Transverse colon (tissue), 4 donors: ENCODE measurements around the gene AKAP7. TPM values are rescaled to one million over a fixed set of nuclear protein-coding genes. Genes with fewer than 3 reads are reported as not detected.

Experiments
- DNase-seq: peaks from one replicate; pipeline ENCODE4 v3.0.0-alpha.2; 2019
- H3K27ac ChIP-seq, 4 donors: fragments of 200-600 bp; sonication (generic); 2 replicates each; pipeline ENCODE4 v1.5.1; 2016 to 2018; ENCODE audit warnings: inconsistent platforms in 4 of 4
- H3K27me3 ChIP-seq: fragments of 200-600 bp; sonication (generic); 2 replicates; pipeline ENCODE4 v1.5.1; 2017; ENCODE audit warnings: inconsistent platforms
- H3K36me3 ChIP-seq, 4 donors: fragments of 200-600 bp; sonication (generic); 2 replicates each; pipeline ENCODE4 v1.5.1; 2017 to 2019; ENCODE audit warnings: inconsistent platforms in 4 of 4
- H3K4me1 ChIP-seq, 4 donors: fragments of 200-600 bp; sonication (generic); 2 replicates each; pipeline ENCODE4 v1.5.1; 2017 to 2020; ENCODE audit warnings: inconsistent platforms in 4 of 4
- H3K4me3 ChIP-seq, 4 donors: fragments of 200-600 bp; sonication (generic); 1 replicate in 1 of 4; 2 replicates in 3 of 4; pipeline versions ENCODE4 v1.5.1 to v1.6.1; 2017 to 2019; ENCODE audit warnings: inconsistent platforms in 4 of 4
- H3K9me3 ChIP-seq, 2 donors: fragments of 200-600 bp; sonication (generic); 2 replicates each; pipeline ENCODE4 v1.5.1; 2017 to 2019; ENCODE audit warnings: inconsistent platforms in 2 of 2
- CTCF ChIP-seq, 5 experiments: fragments of 200-600 bp in 3 of 5; fragments of 450-650 bp in 2 of 5; sonication (generic) in 3 of 5; IDR thresholded peaks; 1 replicate in 2 of 5; 2 replicates in 3 of 5; pipeline ENCODE4 v1.5.1; 2016 to 2017; ENCODE audit warnings: antibody characterized with exemption in 5 of 5, inconsistent platforms in 3 of 5, mild to moderate bottlenecking in 2 of 5, moderate library complexity in 1 of 5
- EP300 ChIP-seq: sonication (generic); formaldehyde crosslinking; IDR thresholded peaks from one replicate; pipeline ENCODE4 v1.6.1; 2017; ENCODE audit warnings: antibody characterized with exemption, low read depth
- POLR2A ChIP-seq: fragments of 450-650 bp; IDR thresholded peaks from one replicate; pipeline ENCODE4 v1.6.1; 2016; ENCODE audit warnings: antibody characterized with exemption, mild to moderate bottlenecking, moderate library complexity
- POLR2AphosphoS5 ChIP-seq, 3 donors: sonication (generic); formaldehyde crosslinking; IDR thresholded peaks; one replicate each; pipeline ENCODE4 v1.6.1; 2016; ENCODE audit warnings: antibody characterized with exemption in 3 of 3
- WGBS, 2 donors: methylation state at CpG; one replicate each; pipeline ENCODE4 v1.1.5; 2018; ENCODE audit warnings: low coverage in 1 of 2; 5-methylcytosine and 5-hydroxymethylcytosine counted together
- in situ Hi-C, 4 donors: fragments of 200-750 bp; cut with MboI; loops; one replicate each; pipeline versions ENCODE4 v1.15.0 to v1.15.1; 2017; ENCODE audit warnings: low sequenced_read_pairs in 3 of 4, low pct_ligation_motif_present in 1 of 4, low pct_unique_long_range_greater_than_20kb in 1 of 4
- intact Hi-C: fragments of 100-400 bp; cut with DNase I; formaldehyde crosslinking; loops from one replicate; pipeline ENCODE4 v1.15.1; 2023; ENCODE audit warnings: low total_unique reads
- total RNA-seq, 4 donors: library from RNA; depleted of rRNA; stranded (reverse); fragments of >200 nt; gene quantifications; one replicate each; pipeline ENCODE4 v1.1.0, GENCODE V29; 2016

Gene AKAP7
- total RNA-seq, 4 donors from 2014 or later, result 4.9 to 19.1 (median 12.0) TPM

- no peaks in the 10 kb centered on the region for H3K9me3 ChIP-seq
- no peaks in the 10 kb centered on the region for H3K4me1 ChIP-seq
- TF ChIP-seq POLR2A (no peak), POLR2AphosphoS5 (IDR thresholded peaks at IDR 0.05) (no peak), CTCF (IDR thresholded peaks at IDR 0.05) (no peak), EP300 (no peak)
- H3K36me3 ChIP-seq, result no peaks in the 10 kb centered on the region
- H3K4me3 ChIP-seq, result no peak overlapping the region
- H3K27ac ChIP-seq, result no peak overlapping the region
- DNase-seq, result no peak
- intact Hi-C loops (no loop called here), in situ Hi-C loops (no loop called here)
- no peaks in the 10 kb centered on the region for H3K27me3 ChIP-seq
- 80% methylated on average over 1 of the region's 1 CpG for WGBS, 2 donors
Observed at GRCh38 chr6:131125431-131125830, 9.8 kb upstream of the AKAP7 start.

- no peak for DNase-seq
Observed at GRCh38 chr6:131129689-131130553, 5.3 kb upstream of the AKAP7 start.

GRCh38 chr6:131130554-131130940 is 4.7 kb upstream of the AKAP7 start:
- H3K36me3 ChIP-seq, result no peaks in the 10 kb centered on the region
- TF ChIP-seq CTCF (IDR thresholded peaks at IDR 0.05), result no peak
- TF ChIP-seq EP300, result no peak
- TF ChIP-seq POLR2A, result no peak
- TF ChIP-seq POLR2AphosphoS5 (IDR thresholded peaks at IDR 0.05), result no peak
- H3K27me3 ChIP-seq, result no peaks in the 10 kb centered on the region
- H3K4me3 ChIP-seq, result no peak overlapping the region
- no peaks in the 10 kb centered on the region for H3K9me3 ChIP-seq
- no peak overlapping the region for H3K27ac ChIP-seq
- WGBS, 2 donors, result 94 to 99% methylated on average over 4 to 5 of the region's 5 CpGs
- H3K4me1 ChIP-seq, result peaks cover 0 to 9% (median 7%) of the 10 kb centered on the region in 4 donors
- in situ Hi-C loops, result no loop called here
- no peak for DNase-seq
- intact Hi-C loops, result no loop called here

More at GRCh38 chr6:131129689-131130553, 5.3 kb upstream of the AKAP7 start:
- Histone ChIP-seq H3K27ac (no peak overlapping the region), H3K27me3 (no peaks in the 10 kb centered on the region), H3K4me3 (no peak overlapping the region), H3K9me3 (no peaks in the 10 kb centered on the region), H3K36me3 (no peaks in the 10 kb centered on the region), H3K4me1 (peaks cover 0 to 7% (median 7%) of the 10 kb centered on the region in 4 donors)
- no peak for TF ChIP-seq EP300
- no peak for TF ChIP-seq CTCF (IDR thresholded peaks at IDR 0.05)
- TF ChIP-seq POLR2A, result no peak
- TF ChIP-seq POLR2AphosphoS5 (IDR thresholded peaks at IDR 0.05), result no peak
- 80 to 81% methylated on average over 5 to 10 of the region's 10 CpGs for WGBS, 2 donors
- intact Hi-C loops (no loop called here), in situ Hi-C loops (no loop called here)

GRCh38 chr6:131132360-131132759 is 2.9 kb upstream of the AKAP7 start:
- H3K9me3 ChIP-seq, result no peaks in the 10 kb centered on the region
- 84 to 88% methylated on average over 4 of the region's 4 CpGs for WGBS, 2 donors
- H3K27me3 ChIP-seq, result no peaks in the 10 kb centered on the region
- TF ChIP-seq CTCF (IDR thresholded peaks at IDR 0.05), result no peak
- TF ChIP-seq POLR2A, result no peak
- no peak for TF ChIP-seq EP300
- TF ChIP-seq POLR2AphosphoS5 (IDR thresholded peaks at IDR 0.05), result no peak
- in situ Hi-C loops (no loop called here), intact Hi-C loops (no loop called here)
- H3K36me3 ChIP-seq, result no peaks in the 10 kb centered on the region
- H3K4me1 ChIP-seq, result peaks cover 0 to 16% (median 8%) of the 10 kb centered on the region in 4 donors
- no peak overlapping the region for H3K27ac ChIP-seq
- DNase-seq, result no peak
- no peak overlapping the region for H3K4me3 ChIP-seq
